ENCODE results near the gene AGPAT3. TPM values are rescaled to one million over a fixed set of nuclear protein-coding genes. Genes with fewer than 3 reads are reported as not detected.

AGPAT3 gene
- total RNA-seq, 2 donors from 2014 or later, result 31.3 to 53.5 TPM

- no peaks in the 10 kb centered on the region for H3K9me3 ChIP-seq
- 95% methylated on average over 10 of the region's 10 CpGs for WGBS
- no peaks in the 10 kb centered on the region for H3K4me1 ChIP-seq (replicated peaks)
- no peak overlapping the region for H3K27ac ChIP-seq
- H3K4me3 ChIP-seq, result no peak overlapping the region
- DNase-seq (ENCODE audit: low spot score), result no peak
- no peaks in the 10 kb centered on the region for H3K27me3 ChIP-seq (replicated peaks; ENCODE audit: insufficient read depth)
- TF ChIP-seq POLR2A (IDR thresholded peaks at IDR 0.05) (no peak), POLR2AphosphoS5 (IDR thresholded peaks at IDR 0.05) (no peak), CTCF (IDR thresholded peaks at IDR 0.05) (no peak)
- intact Hi-C loops (cut with DNase I), result no loop called here
- no peaks in the 10 kb centered on the region for H3K36me3 ChIP-seq
Measured at GRCh38 chr21:43848771-43849170, 16.3 kb upstream of the AGPAT3 start.

GRCh38 chr21:43849532-43850299, 15.3 kb upstream of the AGPAT3 start:
- no peaks in the 10 kb centered on the region for H3K4me1 ChIP-seq (replicated peaks)
- H3K4me3 ChIP-seq, result no peak overlapping the region
- no peak overlapping the region for H3K27ac ChIP-seq
- DNase-seq (ENCODE audit: low spot score), result no peak
- H3K36me3 ChIP-seq, result no peaks in the 10 kb centered on the region
- intact Hi-C loops (cut with DNase I), result no loop called here
- TF ChIP-seq POLR2A (IDR thresholded peaks at IDR 0.05) (no peak), CTCF (IDR thresholded peaks at IDR 0.05) (no peak), POLR2AphosphoS5 (IDR thresholded peaks at IDR 0.05) (no peak)
- no peaks in the 10 kb centered on the region for H3K9me3 ChIP-seq
- no peaks in the 10 kb centered on the region for H3K27me3 ChIP-seq (replicated peaks; ENCODE audit: insufficient read depth)
- 69% methylated on average over 13 of the region's 13 CpGs for WGBS

GRCh38 chr21:43850728-43851295, 14.2 kb upstream of the AGPAT3 start:
- no peaks in the 10 kb centered on the region for H3K9me3 ChIP-seq
- TF ChIP-seq CTCF (IDR thresholded peaks at IDR 0.05) (no peak), POLR2AphosphoS5 (IDR thresholded peaks at IDR 0.05) (no peak), POLR2A (IDR thresholded peaks at IDR 0.05) (no peak)
- no peaks in the 10 kb centered on the region for H3K27me3 ChIP-seq (replicated peaks; ENCODE audit: insufficient read depth)
- 86% methylated on average over 8 of the region's 8 CpGs for WGBS
- no peaks in the 10 kb centered on the region for H3K4me1 ChIP-seq (replicated peaks)
- no peak overlapping the region for H3K4me3 ChIP-seq
- no peak for DNase-seq (ENCODE audit: low spot score)
- intact Hi-C loops (cut with DNase I), result no loop called here
- H3K36me3 ChIP-seq, result no peaks in the 10 kb centered on the region
- no peak overlapping the region for H3K27ac ChIP-seq

- Histone ChIP-seq H3K27me3 (replicated peaks; ENCODE audit: insufficient read depth) (no peaks in the 10 kb centered on the region), H3K36me3 (no peaks in the 10 kb centered on the region), H3K27ac (no peak overlapping the region), H3K9me3 (no peaks in the 10 kb centered on the region), H3K4me1 (replicated peaks) (no peaks in the 10 kb centered on the region), H3K4me3 (no peak overlapping the region)
- no peak for DNase-seq (ENCODE audit: low spot score)
- WGBS, result 57% methylated on average over 11 of the region's 12 CpGs
- TF ChIP-seq POLR2AphosphoS5 (IDR thresholded peaks at IDR 0.05), result no peak
- no peak for TF ChIP-seq POLR2A (IDR thresholded peaks at IDR 0.05)
- no peak for TF ChIP-seq CTCF (IDR thresholded peaks at IDR 0.05)
- intact Hi-C loops (cut with DNase I), result no loop called here
Measured at GRCh38 chr21:43851593-43851992, 13.4 kb upstream of the AGPAT3 start.

Data from prostate gland (tissue), 2 donors.